Kidney (tissue), 14 donors: ENCODE results near the gene DNAJA1. TPM values are rescaled to one million over a fixed set of nuclear protein-coding genes. Genes with fewer than 3 reads are reported as not detected.

Experiments
- DNase-seq, 5 donors: peaks; one replicate each; pipeline ENCODE4 v3.0.0-alpha.2; 2013 to 2020
- FAIRE-seq: peaks from 2 replicates; lab custom pipeline; 2012; peaks lifted over from hg19 to GRCh38; lab: Jason Lieb, UNC
- H3K27ac ChIP-seq, 2 donors: one replicate each; pipeline ENCODE4 v1.7.0; 2013; ENCODE audit warnings: low read depth in 2 of 2, low read length in 2 of 2, inconsistent platforms in 1 of 2
- H3K27me3 ChIP-seq: one replicate; pipeline ENCODE4 v1.7.1; 2013; ENCODE audit warnings: low read length, inconsistent platforms; ENCODE audit not compliant: control insufficient read depth, insufficient read depth
- H3K36me3 ChIP-seq, 3 donors: one replicate each; pipeline versions ENCODE4 v1.7.0 to v1.7.1; 2013; ENCODE audit warnings: low read length in 3 of 3, control low read depth in 1 of 3, inconsistent platforms in 1 of 3; ENCODE audit not compliant: insufficient read depth in 3 of 3, control insufficient read depth in 2 of 3
- H3K4me1 ChIP-seq, 3 donors: one replicate each; pipeline versions ENCODE4 v1.7.0 to v1.7.1; 2013; ENCODE audit warnings: low read length in 3 of 3, inconsistent platforms in 1 of 3, low read depth in 1 of 3; ENCODE audit not compliant: control insufficient read depth in 2 of 3, insufficient read depth in 2 of 3
- H3K4me3 ChIP-seq, 3 donors: one replicate each; pipeline versions ENCODE4 v1.7.0 to v1.8.1; 2013; ENCODE audit warnings: low read length in 3 of 3, control low read depth in 1 of 3, inconsistent platforms in 1 of 3
- H3K9ac ChIP-seq, 3 donors: one replicate each; pipeline versions ENCODE4 v1.7.0 to v1.7.1; 2013; ENCODE audit warnings: low read length in 3 of 3, control low read depth in 1 of 3, inconsistent platforms in 1 of 3
- H3K9me3 ChIP-seq, 3 donors: one replicate each; pipeline versions ENCODE4 v1.7.0 to v1.7.1; 2013; ENCODE audit warnings: low read length in 3 of 3, control low read depth in 1 of 3, inconsistent platforms in 1 of 3; ENCODE audit not compliant: control insufficient read depth in 2 of 3, insufficient read depth in 1 of 3
- CTCF ChIP-seq: IDR thresholded peaks from 3 replicates; pipeline ENCODE4 v1.5.1; 2012; ENCODE audit warnings: mild to moderate bottlenecking, moderate library complexity, borderline replicate concordance; ENCODE audit not compliant: insufficient read depth; ENCODE audit errors: extremely low read depth
- intact Hi-C: fragments of 100-400 bp; cut with DNase I; formaldehyde crosslinking; loops from one replicate; pipeline ENCODE4 v1.11.1; 2022
- polyA plus RNA-seq: library from polyadenylated mRNA; stranded (reverse); fragments of 350-450 nt; fragmentation: Illumina TruSeq; extraction: RNeasy Lipid Tissue Mini Kit (QIAGEN cat#74804); gene quantifications from one replicate; pipeline ENCODE4 v1.2.3, GENCODE V29; 2014; ENCODE audit warnings: low read depth, low replicate concordance; ENCODE audit not compliant: insufficient read depth
- total RNA-seq: library from RNA; stranded (reverse); fragmentation: NEBNext Ultra II Directional; extraction: Animal tissue kit (Norgen Biotek cat#: 25700); gene quantifications from one replicate; pipeline ENCODE4 v1.2.1, GENCODE V29; 2021
- donor health status: control.
- donor health status: control.
- donor health status: control.
- donor health status: control.
- donor health status: control.
- donor health status: DM: yes; HTN: yes; CAD: no.
- donor health status: Normal renal cell carcinoma (clear cell type).

DNAJA1 gene
- total and polyA plus RNA-seq, 2 donors from 2014 or later = 105 to 132 TPM

GRCh38 chr9:33013962-33014664 lies 11.0 kb upstream of the DNAJA1 start:
- H3K9ac ChIP-seq = no peak overlapping the region
- H3K27me3 ChIP-seq = no peaks in the 10 kb centered on the region
- no peak for DNase-seq
- intact Hi-C loops = no loop called here
- no peaks in the 10 kb centered on the region for H3K4me1 ChIP-seq
- no peak for FAIRE-seq
- H3K4me3 ChIP-seq = no peak overlapping the region
- no peaks in the 10 kb centered on the region for H3K36me3 ChIP-seq
- TF ChIP-seq CTCF = no peak
- H3K27ac ChIP-seq = no peak overlapping the region
- no peaks in the 10 kb centered on the region for H3K9me3 ChIP-seq

- H3K27ac ChIP-seq = no peak overlapping the region
- FAIRE-seq = no peak
Measured at GRCh38 chr9:33014665-33015014, 10.4 kb upstream of the DNAJA1 start.

GRCh38 chr9:33017283-33018041 lies 7.6 kb upstream of the DNAJA1 start:
- no peak overlapping the region for H3K9ac ChIP-seq
- no peak for TF ChIP-seq CTCF
- no peak overlapping the region for H3K27ac ChIP-seq
- no peak overlapping the region for H3K4me3 ChIP-seq
- no peaks in the 10 kb centered on the region for H3K4me1 ChIP-seq
- DNase-seq = no peak
- FAIRE-seq = no peak
- intact Hi-C loops = no loop called here
- H3K27me3 ChIP-seq = no peaks in the 10 kb centered on the region
- no peaks in the 10 kb centered on the region for H3K9me3 ChIP-seq
- no peaks in the 10 kb centered on the region for H3K36me3 ChIP-seq

More at GRCh38 chr9:33014665-33015014, 10.4 kb upstream of the DNAJA1 start:
- no peak for DNase-seq
- no peak for TF ChIP-seq CTCF
- no peaks in the 10 kb centered on the region for H3K4me1 ChIP-seq
- H3K9me3 ChIP-seq = no peaks in the 10 kb centered on the region
- no peaks in the 10 kb centered on the region for H3K36me3 ChIP-seq
- no peaks in the 10 kb centered on the region for H3K27me3 ChIP-seq
- no peak overlapping the region for H3K9ac ChIP-seq
- intact Hi-C loops = no loop called here
- H3K4me3 ChIP-seq = no peak overlapping the region
